BJ (cell line): ENCODE results near the gene HOXB2. TPM values are rescaled to one million over a fixed set of nuclear protein-coding genes. Genes with fewer than 3 reads are reported as not detected.

Experiments used
- CTCF ChIA-PET: fragments of 350-600 bp; formaldehyde crosslinking; extraction: SDS; loops from one replicate; lab custom pipeline; 2021; ENCODE audit warnings: antibody characterized with exemption, inconsistent platforms; lab: Yijun Ruan, JAX
- POLR2A ChIA-PET: fragments of 300-600 bp; sonication (Branson Sonifier 250); formaldehyde crosslinking; extraction: SDS; loops from one replicate; lab custom pipeline; 2021; ENCODE audit warnings: antibody characterized with exemption; lab: Charles Lee
- DNase-seq: peaks from one replicate; pipeline ENCODE4 v3.0.0-alpha.2; 2011; ENCODE audit warnings: low read depth
- H3K27me3 ChIP-seq: 2 replicates; pipeline ENCODE4 v1.6.0; 2011; ENCODE audit warnings: low read length; ENCODE audit not compliant: control insufficient read depth, insufficient read depth
- H3K36me3 ChIP-seq: 2 replicates; pipeline ENCODE4 v1.5.1; 2011; ENCODE audit warnings: low read length; ENCODE audit not compliant: control insufficient read depth, insufficient read depth
- H3K4me3 ChIP-seq: 2 replicates; pipeline ENCODE4 v1.5.1; 2011; ENCODE audit warnings: low read depth, mild to moderate bottlenecking, control low read depth, low read length
- polyA plus RNA-seq: library from polyadenylated mRNA; depleted of rRNA; stranded (reverse); fragments of >200 nt; gene quantifications from 2 replicates; pipeline ENCODE4 v1.2.3, GENCODE V29; 2011
- TF ChIP-seq, protein P1 (sequence below): IDR thresholded peaks from 2 replicates; pipeline ENCODE4 v1.5.1; 2011; ENCODE audit warnings: low read depth, mild to moderate bottlenecking, control low read depth, inconsistent platforms, low read length, moderate library complexity; ENCODE audit not compliant: insufficient read depth

Gene HOXB2
- polyA plus RNA-seq, 1 experiment = 1.7 TPM

DNA sequence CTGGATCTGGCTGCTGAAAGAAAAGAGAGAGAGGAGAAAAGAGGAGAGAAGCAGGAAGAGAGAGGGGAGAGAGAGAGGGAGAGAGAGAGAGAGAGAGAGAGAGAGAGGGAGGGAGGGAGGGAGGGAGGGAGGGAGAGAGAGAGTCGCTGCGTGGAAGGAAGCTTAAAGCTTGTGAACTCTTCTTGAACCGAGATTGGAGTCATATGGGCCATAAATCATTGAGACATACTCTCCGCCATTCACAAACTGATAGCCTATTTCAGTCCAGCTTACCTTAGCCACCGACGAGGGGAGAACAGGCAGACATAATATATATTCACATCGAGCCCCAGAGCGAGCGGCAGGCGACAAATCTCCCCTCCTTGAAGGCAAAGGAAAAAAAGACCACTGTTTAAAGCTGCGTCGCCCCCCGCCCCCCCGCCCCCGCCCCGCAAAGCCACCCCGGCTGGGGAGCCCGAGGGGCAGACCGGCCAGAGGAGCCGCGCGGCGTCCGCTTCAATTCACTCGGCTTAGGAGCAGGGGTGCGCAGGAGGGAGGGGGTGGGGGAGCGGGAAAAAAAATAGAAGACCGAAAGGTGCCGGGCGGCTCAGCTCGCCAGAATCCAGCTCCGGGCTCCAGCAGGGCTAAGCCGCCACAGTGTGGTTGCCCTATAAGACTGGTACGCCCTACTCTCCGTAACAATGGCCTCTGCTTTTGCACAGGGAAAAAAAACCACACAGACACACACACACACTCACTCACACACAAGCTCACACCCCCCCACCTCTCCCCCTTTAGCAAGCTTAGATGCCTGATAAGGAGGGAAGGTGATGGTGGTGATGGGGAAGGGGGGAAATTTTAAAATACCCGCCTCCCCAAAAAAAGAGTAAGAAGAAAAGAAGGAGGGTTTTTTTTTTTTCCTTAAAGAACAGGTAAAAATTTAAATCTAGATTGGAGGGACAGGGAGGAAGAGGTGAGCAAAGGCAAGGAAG lies 10.6 kb upstream of the HOXB2 start:
- DNase-seq = no peak
- CTCF ChIA-PET = interaction anchor here (0.6 kb wide), 1 partner anchor 63 kb away, joined by 3 read pairs; no protein-coding TSS in a partner anchor
- Histone ChIP-seq H3K36me3 (no peaks in the 10 kb centered on the region), H3K4me3 (no peak overlapping the region), H3K27me3 (peaks cover 37% of the 10 kb centered on the region)
- TF ChIP-seq, protein P1, sequence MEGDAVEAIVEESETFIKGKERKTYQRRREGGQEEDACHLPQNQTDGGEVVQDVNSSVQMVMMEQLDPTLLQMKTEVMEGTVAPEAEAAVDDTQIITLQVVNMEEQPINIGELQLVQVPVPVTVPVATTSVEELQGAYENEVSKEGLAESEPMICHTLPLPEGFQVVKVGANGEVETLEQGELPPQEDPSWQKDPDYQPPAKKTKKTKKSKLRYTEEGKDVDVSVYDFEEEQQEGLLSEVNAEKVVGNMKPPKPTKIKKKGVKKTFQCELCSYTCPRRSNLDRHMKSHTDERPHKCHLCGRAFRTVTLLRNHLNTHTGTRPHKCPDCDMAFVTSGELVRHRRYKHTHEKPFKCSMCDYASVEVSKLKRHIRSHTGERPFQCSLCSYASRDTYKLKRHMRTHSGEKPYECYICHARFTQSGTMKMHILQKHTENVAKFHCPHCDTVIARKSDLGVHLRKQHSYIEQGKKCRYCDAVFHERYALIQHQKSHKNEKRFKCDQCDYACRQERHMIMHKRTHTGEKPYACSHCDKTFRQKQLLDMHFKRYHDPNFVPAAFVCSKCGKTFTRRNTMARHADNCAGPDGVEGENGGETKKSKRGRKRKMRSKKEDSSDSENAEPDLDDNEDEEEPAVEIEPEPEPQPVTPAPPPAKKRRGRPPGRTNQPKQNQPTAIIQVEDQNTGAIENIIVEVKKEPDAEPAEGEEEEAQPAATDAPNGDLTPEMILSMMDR = no peak
- POLR2A ChIA-PET = interaction anchor here (0.6 kb wide), 1 partner anchor 81 kb away, joined by 4 read pairs; no protein-coding TSS in a partner anchor

DNA sequence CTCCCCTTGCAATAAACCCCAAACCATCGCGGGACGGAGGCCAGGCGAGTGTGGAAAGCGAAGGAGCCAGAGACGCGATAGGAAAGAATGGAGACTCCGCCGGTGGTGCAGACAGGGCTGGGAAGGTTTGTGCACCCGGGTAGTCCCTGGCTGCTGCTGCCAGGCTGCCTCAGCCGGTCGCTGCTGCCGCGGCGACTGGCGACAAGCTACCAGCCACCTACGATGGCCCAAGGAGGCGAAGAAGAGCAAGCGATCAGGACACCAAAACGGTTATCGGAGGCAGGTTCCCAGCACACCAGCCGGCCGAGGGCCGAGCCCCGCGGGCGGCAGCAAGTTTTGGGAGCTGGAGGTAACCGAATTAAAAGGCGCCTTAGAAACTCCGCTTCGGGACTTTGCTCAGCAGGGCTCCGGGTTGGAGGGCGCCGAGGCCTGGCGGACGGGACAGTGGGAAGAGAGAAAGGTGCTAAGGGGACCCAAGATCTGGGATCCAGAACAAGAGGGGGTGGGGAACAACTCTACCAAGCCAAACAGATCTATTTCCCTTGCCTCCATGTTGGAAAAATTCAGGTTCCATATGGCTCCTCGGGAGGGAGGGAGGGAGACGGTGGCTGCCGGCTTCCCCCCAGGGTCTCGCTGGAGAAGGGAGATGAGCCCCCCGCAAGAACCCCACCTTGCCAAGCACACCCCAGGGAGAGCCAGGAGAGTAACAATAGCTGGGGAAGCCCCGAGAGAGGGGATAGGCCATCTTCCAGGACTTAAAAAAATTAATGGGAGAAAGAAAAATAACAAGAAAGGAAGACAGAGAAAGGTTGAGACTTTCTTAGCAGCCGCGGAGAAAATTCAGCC lies 9.7 kb upstream of the HOXB2 start:
- TF ChIP-seq, protein P1 = no peak
- Histone ChIP-seq H3K36me3 (no peaks in the 10 kb centered on the region), H3K27me3 (peaks cover 34% of the 10 kb centered on the region), H3K4me3 (no peak overlapping the region)
- POLR2A ChIA-PET = no interaction called here
- DNase-seq = no peak
- CTCF ChIA-PET = interaction anchor here (0.6 kb wide), 1 partner anchor 64 kb away, joined by 3 read pairs; no protein-coding TSS in a partner anchor

DNA sequence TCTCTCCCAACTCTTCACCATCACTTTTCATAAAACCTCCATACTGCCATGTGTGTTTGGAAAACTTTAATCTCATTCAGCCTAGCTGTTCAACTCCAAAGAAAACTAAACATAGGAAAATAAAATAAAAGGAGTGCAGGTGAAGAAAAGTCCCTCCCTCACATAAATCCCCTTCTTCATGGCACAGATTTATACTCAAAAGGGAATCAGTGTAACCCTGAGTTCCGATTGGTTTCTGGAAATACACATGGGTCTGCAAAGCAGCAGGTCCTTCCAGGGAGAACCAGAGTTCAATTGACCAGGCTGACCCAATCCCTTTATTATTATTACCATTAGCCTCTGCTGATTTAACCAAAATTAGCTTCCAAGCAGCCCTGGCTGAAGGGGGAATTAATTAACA lies 8.9 kb upstream of the HOXB2 start:
- CTCF ChIA-PET = interaction anchor here (0.6 kb wide), 2 partner anchors 15 to 68 kb away, joined by 3 read pairs; no protein-coding TSS in a partner anchor
- TF ChIP-seq, protein P1 = no peak
- Histone ChIP-seq H3K36me3 (no peaks in the 10 kb centered on the region), H3K27me3 (peaks cover 32% of the 10 kb centered on the region), H3K4me3 (no peak overlapping the region)
- POLR2A ChIA-PET = no interaction called here
- no peak for DNase-seq

GRCh38 chr17:48553190-48553547 lies 8.3 kb upstream of the HOXB2 start:
- H3K4me3 ChIP-seq = no peak overlapping the region
- H3K27me3 ChIP-seq = peaks cover 30% of the 10 kb centered on the region
- ChIA-PET CTCF (interaction anchor here (0.6 kb wide), 1 partner anchor 15 kb away, joined by 3 read pairs; no protein-coding TSS in a partner anchor), POLR2A (no interaction called here)
- no peaks in the 10 kb centered on the region for H3K36me3 ChIP-seq
- TF ChIP-seq, protein P1 = no peak
- no peak for DNase-seq
